WI38 (cell line): ENCODE results near the gene BNIP5.
"Not testable (repeated sequence)": the region's sequence is repeated elsewhere in the genome, so short reads cannot be mapped to it uniquely, and the experiment has no call there.

Source experiments
- H3K4me3 ChIP-seq: 2 replicates; pipeline ENCODE4 v1.5.1; 2011; ENCODE audit warnings: low read depth, mild to moderate bottlenecking, control low read depth, low read length
- TF ChIP-seq, protein P1 (sequence below): IDR thresholded peaks from 2 replicates; pipeline ENCODE4 v1.5.1; 2012; ENCODE audit warnings: low read depth, mild to moderate bottlenecking, control low read depth, low read length

BNIP5 gene

DNA sequence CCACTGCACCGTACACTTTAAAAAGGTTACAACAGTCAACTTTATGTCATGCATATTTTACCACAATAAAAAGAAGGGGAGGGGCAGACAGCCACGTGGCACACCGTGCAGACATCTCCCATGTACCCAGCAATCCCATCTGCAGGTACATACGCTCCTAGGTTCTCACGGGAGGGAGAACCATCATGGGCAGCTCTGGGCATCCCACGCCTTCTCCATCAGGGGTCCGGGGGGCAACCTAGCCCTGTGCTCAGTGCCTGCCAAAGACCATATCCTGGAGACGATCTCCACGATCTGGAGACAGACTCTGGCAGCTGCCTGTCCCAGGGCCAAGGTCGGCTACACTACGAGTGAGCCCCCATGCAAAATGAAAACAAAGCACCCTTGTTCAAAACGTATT, 2.5 kb upstream of the BNIP5 start:
- no peak overlapping the region for H3K4me3 ChIP-seq
- TF ChIP-seq, protein P1, sequence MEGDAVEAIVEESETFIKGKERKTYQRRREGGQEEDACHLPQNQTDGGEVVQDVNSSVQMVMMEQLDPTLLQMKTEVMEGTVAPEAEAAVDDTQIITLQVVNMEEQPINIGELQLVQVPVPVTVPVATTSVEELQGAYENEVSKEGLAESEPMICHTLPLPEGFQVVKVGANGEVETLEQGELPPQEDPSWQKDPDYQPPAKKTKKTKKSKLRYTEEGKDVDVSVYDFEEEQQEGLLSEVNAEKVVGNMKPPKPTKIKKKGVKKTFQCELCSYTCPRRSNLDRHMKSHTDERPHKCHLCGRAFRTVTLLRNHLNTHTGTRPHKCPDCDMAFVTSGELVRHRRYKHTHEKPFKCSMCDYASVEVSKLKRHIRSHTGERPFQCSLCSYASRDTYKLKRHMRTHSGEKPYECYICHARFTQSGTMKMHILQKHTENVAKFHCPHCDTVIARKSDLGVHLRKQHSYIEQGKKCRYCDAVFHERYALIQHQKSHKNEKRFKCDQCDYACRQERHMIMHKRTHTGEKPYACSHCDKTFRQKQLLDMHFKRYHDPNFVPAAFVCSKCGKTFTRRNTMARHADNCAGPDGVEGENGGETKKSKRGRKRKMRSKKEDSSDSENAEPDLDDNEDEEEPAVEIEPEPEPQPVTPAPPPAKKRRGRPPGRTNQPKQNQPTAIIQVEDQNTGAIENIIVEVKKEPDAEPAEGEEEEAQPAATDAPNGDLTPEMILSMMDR = no peak

DNA sequence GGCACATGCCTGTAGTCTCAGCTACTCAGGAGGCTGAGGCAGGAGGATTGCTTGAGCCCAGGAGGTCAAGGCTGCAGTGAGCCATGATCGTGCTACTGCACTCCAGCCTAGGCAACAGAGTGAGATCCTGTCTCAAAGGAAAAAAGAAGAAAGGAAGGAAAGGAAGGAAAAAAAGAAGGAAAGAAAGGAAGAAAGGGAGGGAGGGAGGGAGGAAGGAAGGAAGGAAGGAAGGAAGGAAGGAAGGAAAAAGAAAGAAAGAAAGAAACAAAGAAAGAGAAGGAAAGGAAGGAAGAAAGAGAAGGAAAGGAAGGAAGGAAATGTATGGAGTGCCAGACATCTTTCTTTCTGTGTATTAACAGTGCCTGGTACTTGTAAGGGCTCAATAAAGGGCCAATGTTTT, 1.5 kb upstream of the BNIP5 start:
- not testable (repeated sequence) for H3K4me3 ChIP-seq

DNA sequence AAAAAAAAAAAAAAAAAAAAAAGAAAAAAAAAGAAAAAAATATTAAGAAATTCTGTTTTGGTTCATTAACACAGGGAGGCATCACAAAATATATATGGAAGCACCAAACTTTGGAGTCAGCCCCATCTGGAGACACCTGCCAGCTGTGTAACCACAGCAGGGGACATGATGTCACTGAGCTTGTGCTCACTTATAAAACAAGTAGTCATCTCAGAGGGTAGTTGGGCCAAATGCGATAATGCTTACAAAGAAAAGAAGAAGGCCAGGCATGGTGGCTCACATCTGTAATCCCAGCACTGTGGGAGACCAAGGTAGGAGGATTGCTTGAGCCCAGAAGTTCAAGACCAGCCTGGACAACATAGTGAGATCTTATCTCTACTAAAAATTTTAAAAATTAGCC, 1.1 kb upstream of the BNIP5 start:
- TF ChIP-seq, protein P1 = no peak
- no peak overlapping the region for H3K4me3 ChIP-seq

DNA sequence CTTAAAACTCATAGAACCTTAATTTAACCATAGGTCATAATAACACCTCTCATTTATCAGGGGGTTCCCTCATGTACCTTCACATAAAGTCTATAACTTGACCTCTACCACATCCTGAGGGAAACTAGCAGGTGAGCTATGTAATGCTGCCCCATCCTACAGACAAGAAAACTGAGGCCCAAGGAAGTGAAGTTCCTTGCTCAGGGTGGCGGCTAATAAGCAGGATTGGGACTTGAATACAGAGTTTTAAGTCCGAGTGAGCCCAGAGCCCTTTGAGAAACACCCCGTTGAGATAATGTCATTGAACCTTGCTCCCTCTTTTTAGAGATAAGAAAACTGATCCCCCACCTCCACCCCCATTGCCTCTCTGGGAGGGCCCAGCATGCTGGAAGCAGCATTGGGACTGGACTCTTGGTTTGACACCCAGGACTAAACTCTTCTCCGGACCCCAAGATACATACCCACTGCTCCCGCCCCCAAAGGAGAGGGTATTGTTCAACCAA, 429 bp downstream of the BNIP5 start:
- TF ChIP-seq, protein P1 = no peak
- H3K4me3 ChIP-seq = no peak overlapping the region

DNA sequence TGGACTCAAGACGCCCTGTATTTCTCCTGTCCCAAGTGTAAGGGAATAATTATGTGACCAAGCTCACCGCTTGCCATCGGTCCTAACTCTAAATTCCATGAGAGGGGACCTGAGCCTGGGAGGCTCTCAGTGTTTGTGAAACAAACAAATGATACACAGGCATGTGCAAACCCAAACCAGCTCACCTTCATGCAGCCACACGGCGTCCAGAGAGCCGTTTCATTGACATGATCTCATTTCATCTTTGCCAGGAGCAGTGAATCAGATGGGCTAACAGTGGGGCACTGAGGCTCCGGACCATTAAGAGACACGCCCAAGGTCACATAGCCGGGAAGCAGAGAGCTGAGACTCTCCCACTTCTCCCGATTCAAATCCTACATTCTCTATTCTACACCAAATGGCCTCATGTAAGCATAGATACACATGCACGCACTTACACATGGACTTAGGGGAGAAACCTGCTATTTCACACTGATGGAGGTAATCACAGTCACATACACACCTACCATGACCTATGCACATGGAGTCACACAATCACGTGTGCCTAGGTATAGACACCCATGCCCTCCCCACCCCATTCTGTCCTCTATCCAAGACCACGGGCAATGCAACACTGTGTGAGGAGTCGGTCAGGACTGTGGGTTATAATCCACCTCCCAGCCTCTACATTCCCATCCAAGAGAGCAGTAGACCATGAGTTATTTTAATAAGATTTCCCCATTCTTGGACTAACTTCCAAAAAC, 1.1 kb downstream of the BNIP5 start:
- TF ChIP-seq, protein P1 = no peak
- no peak overlapping the region for H3K4me3 ChIP-seq

DNA sequence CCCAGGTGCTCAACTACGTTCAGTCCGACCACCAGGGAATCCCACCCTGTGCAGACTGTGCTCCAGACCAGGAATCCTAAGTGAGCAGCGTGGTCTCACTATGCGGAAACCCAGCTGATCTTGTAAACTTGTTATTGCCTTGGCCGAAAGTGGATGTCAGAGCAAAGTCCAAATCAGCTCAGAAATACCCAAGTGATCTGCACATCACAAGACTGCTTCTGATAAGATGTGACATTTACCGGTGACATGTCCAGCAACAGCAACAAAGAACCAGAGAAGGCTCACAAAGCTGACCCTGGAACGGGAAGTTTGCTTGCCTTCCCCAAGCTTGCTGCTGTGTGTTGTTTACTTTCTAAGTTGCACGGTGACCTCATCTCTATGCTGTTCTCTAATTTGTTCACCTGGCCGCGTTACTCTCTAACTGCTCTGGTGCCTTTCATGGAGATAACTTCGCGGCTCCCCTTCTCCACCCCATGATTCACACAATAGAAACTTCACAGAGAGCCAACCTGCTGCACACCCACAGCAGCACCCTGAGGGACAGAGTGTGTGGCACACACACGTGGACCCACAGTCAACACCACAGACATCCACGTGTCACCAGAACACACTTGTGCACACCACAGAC, 1.7 kb downstream of the BNIP5 start:
- TF ChIP-seq, protein P1 = no peak
- H3K4me3 ChIP-seq = no peak overlapping the region

DNA sequence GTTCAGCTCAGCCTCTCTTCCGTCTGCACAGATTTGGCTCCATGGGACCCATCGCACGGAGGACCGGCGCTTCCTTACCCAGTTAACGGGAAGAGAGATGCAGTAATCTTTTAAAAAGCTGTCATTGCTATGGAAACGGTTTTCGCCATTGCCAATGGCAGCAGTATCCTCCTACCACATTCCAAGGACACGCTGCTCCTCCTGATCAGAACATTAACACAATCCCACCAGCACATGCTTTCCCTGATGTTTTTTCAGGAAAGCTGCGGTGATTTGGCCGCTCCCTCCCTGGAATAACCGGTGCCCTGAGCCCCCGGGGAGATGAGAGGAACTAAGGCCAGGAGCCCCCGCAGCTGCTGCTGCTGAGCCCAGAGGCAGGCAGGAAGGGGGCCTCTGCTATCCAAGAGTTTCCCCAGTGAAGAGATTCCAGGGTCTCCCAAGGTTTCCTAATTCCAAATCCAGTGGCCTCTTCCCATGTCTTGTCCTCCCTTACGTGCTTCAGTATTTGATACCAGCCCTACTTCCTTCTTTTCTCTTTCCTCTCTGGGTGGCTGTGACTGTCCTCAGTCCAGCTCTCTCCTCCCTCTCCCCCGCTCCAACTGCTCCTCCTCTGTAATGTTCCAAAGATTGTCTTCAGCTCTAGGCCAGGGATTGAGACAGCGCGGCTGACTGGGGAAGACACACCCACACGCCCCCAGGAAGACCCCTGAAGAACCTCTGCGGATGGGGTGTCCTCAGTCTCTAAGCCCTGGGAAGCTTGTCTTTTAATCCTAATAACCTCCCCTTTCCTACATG, 2.6 kb downstream of the BNIP5 start:
- TF ChIP-seq, protein P1 = no peak

More for the DNA sequence above, 2.6 kb downstream of the BNIP5 start:
- H3K4me3 ChIP-seq = no peak overlapping the region
